OCI-LY7 (cell line): ENCODE results near the gene MLYCD.

ENCODE experiments used
- CTCF ChIP-seq: fragments of 200-600 bp; sonication (generic); conservative IDR thresholded peaks from 2 replicates; pipeline ENCODE4 v1.5.1; 2014; ENCODE audit warnings: mild to moderate bottlenecking, antibody characterized with exemption, low read length, moderate library complexity, mixed read lengths
- EZH2phosphoT487 ChIP-seq: fragments of 200-600 bp; sonication (generic); IDR thresholded peaks from 2 replicates; pipeline ENCODE4 v1.6.1; 2018; ENCODE audit warnings: low read depth, borderline replicate concordance, mild to moderate bottlenecking, mixed run types, antibody characterized with exemption, low read length, moderate library complexity, mixed read lengths

GRCh38 chr16:83949724-83950001 lies 50.7 kb downstream of the MLYCD start:
- no peak for TF ChIP-seq CTCF
- TF ChIP-seq EZH2phosphoT487, result no peak
